ENCODE data around the gene THADA.

THADA gene

GRCh38 chr2:43437363-43437762, 158.5 kb downstream of the THADA start:
- H3K27ac ChIP-seq, result no peak overlapping the region
- H3K4me3 ChIP-seq (ENCODE audit: low read depth in 1 of 2, low read length in 1 of 2), result no peak overlapping the region
- H3K9me3 ChIP-seq, result no peaks in the 10 kb centered on the region
- no peaks in the 10 kb centered on the region for H3K27me3 ChIP-seq
- no peaks in the 10 kb centered on the region for H3K4me1 ChIP-seq (ENCODE audit: control insufficient read depth in 1 of 2, insufficient read depth in 1 of 2, low read depth in 1 of 2, low read length in 1 of 2)
- TF ChIP-seq, protein P1, sequence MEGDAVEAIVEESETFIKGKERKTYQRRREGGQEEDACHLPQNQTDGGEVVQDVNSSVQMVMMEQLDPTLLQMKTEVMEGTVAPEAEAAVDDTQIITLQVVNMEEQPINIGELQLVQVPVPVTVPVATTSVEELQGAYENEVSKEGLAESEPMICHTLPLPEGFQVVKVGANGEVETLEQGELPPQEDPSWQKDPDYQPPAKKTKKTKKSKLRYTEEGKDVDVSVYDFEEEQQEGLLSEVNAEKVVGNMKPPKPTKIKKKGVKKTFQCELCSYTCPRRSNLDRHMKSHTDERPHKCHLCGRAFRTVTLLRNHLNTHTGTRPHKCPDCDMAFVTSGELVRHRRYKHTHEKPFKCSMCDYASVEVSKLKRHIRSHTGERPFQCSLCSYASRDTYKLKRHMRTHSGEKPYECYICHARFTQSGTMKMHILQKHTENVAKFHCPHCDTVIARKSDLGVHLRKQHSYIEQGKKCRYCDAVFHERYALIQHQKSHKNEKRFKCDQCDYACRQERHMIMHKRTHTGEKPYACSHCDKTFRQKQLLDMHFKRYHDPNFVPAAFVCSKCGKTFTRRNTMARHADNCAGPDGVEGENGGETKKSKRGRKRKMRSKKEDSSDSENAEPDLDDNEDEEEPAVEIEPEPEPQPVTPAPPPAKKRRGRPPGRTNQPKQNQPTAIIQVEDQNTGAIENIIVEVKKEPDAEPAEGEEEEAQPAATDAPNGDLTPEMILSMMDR (IDR thresholded peaks at IDR 0.05), result no peak
- H3K36me3 ChIP-seq, result no peaks in the 10 kb centered on the region

- Histone ChIP-seq H3K4me3 (ENCODE audit: low read depth in 1 of 2, low read length in 1 of 2) (no peak overlapping the region), H3K27me3 (no peaks in the 10 kb centered on the region), H3K36me3 (no peaks in the 10 kb centered on the region), H3K27ac (no peak overlapping the region), H3K4me1 (ENCODE audit: control insufficient read depth in 1 of 2, insufficient read depth in 1 of 2, low read depth in 1 of 2, low read length in 1 of 2) (no peaks in the 10 kb centered on the region), H3K9me3 (no peaks in the 10 kb centered on the region)
- TF ChIP-seq, protein P1 (IDR thresholded peaks at IDR 0.05), result no peak
These were observed 159.4 kb downstream of the THADA start for GRCh38 chr2:43436431-43436830.

- H3K4me3 ChIP-seq (ENCODE audit: low read depth in 1 of 2, low read length in 1 of 2), result no peak overlapping the region
These were observed 160.1 kb downstream of the THADA start for GRCh38 chr2:43435746-43436145.

GRCh38 chr2:43430489-43430888, 165.3 kb downstream of the THADA start:
- no peaks in the 10 kb centered on the region for H3K36me3 ChIP-seq
- H3K9me3 ChIP-seq, result no peaks in the 10 kb centered on the region
- TF ChIP-seq, protein P1 (IDR thresholded peaks at IDR 0.05), result no peak
- H3K27ac ChIP-seq, result no peak overlapping the region
- no peaks in the 10 kb centered on the region for H3K27me3 ChIP-seq
- H3K4me1 ChIP-seq (ENCODE audit: control insufficient read depth in 1 of 2, insufficient read depth in 1 of 2, low read depth in 1 of 2, low read length in 1 of 2), result no peaks in the 10 kb centered on the region
- no peak overlapping the region for H3K4me3 ChIP-seq (ENCODE audit: low read depth in 1 of 2, low read length in 1 of 2)

More at GRCh38 chr2:43435746-43436145, 160.1 kb downstream of the THADA start:
- no peaks in the 10 kb centered on the region for H3K4me1 ChIP-seq (ENCODE audit: control insufficient read depth in 1 of 2, insufficient read depth in 1 of 2, low read depth in 1 of 2, low read length in 1 of 2)
- no peaks in the 10 kb centered on the region for H3K27me3 ChIP-seq
- H3K27ac ChIP-seq, result no peak overlapping the region
- H3K9me3 ChIP-seq, result no peaks in the 10 kb centered on the region
- TF ChIP-seq, protein P1 (IDR thresholded peaks at IDR 0.05), result no peak
- H3K36me3 ChIP-seq, result no peaks in the 10 kb centered on the region

DNA sequence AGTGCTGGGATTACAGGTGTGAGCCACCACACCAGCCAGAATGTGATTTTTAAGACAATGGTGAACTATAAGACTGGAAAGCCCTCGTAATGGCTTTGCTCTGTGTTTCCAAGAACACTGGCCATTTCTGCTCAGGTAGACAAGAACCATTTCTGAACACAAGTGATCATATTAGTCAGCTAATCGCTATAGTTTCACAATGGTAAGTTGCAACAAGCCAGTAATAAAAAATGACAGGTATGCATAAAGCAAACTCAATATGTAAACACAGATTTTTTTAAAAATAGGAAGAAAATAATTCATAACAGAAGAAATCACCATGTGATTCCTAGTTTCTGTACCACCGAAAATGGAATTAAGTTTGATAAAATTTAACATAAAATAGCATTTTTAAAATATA, 166.5 kb downstream of the THADA start:
- Histone ChIP-seq H3K4me1 (ENCODE audit: control insufficient read depth in 1 of 2, insufficient read depth in 1 of 2, low read depth in 1 of 2, low read length in 1 of 2) (no peaks in the 10 kb centered on the region), H3K9me3 (no peaks in the 10 kb centered on the region), H3K4me3 (ENCODE audit: low read depth in 1 of 2, low read length in 1 of 2) (no peak overlapping the region), H3K27me3 (no peaks in the 10 kb centered on the region), H3K36me3 (no peaks in the 10 kb centered on the region), H3K27ac (no peak overlapping the region)
- TF ChIP-seq, protein P1 (IDR thresholded peaks at IDR 0.05), result no peak

DNA sequence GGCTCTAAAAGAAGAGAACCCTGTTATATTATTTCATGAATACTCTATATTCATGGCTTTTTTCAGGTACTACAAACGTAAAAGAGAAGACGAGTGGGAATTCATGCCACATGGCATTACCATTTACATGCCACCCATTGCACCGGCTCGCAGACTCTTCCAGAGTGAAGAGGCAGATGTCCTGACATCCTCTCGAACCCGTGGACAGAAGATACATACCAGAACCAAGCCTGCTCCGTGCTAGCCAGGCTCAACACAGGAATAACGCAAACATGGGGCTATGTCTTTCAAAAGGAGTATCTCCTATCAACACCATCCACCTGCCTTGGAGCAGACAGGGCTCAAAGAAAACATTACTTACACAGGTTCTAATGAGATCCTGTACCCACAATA, 168.8 kb downstream of the THADA start:
- no peaks in the 10 kb centered on the region for H3K36me3 ChIP-seq
- no peak overlapping the region for H3K4me3 ChIP-seq (ENCODE audit: low read depth in 1 of 2, low read length in 1 of 2)
- no peaks in the 10 kb centered on the region for H3K9me3 ChIP-seq
- TF ChIP-seq, protein P1 (IDR thresholded peaks at IDR 0.05), result no peak
- H3K27me3 ChIP-seq, result no peaks in the 10 kb centered on the region
- no peak overlapping the region for H3K27ac ChIP-seq
- H3K4me1 ChIP-seq (ENCODE audit: control insufficient read depth in 1 of 2, insufficient read depth in 1 of 2, low read depth in 1 of 2, low read length in 1 of 2), result no peaks in the 10 kb centered on the region

Measured in neutrophil (primary cell).